GM23338 (cell line): ENCODE data around the gene ATXN7L1. TPM values are rescaled to one million over a fixed set of nuclear protein-coding genes. Genes with fewer than 3 reads are reported as not detected.

Source experiments
- ATAC-seq: fragments of 200-7000 bp; cut with Tn5 transposase; 3 replicates; pipeline ENCODE4 v1.9.1; 2020
- DNase-seq: peaks from one replicate; pipeline ENCODE4 v3.0.0-alpha.2; 2015; ENCODE audit warnings: low spot score
- H2AFZ ChIP-seq: fragments of 200-600 bp; sonication (generic); 2 replicates; pipeline ENCODE4 v1.8.0; 2016; ENCODE audit warnings: antibody characterized with exemption, mild to moderate bottlenecking, moderate library complexity
- H3F3A ChIP-seq: fragments of 200-600 bp; sonication (generic); replicated peaks from 2 replicates; pipeline ENCODE4 v1.8.0; 2017; ENCODE audit warnings: antibody characterized with exemption, mixed run types, low read depth
- H3K27ac ChIP-seq: fragments of 200-600 bp; sonication (generic); 2 replicates; pipeline ENCODE4 v1.6.1; 2016; ENCODE audit warnings: low read depth
- H3K27me3 ChIP-seq: fragments of 200-600 bp; sonication (generic); 2 replicates; pipeline ENCODE4 v1.8.0; 2016; ENCODE audit warnings: mild to moderate bottlenecking, mixed run types, moderate library complexity; ENCODE audit not compliant: insufficient read depth
- H3K36me3 ChIP-seq: fragments of 200-600 bp; sonication (generic); 2 replicates; pipeline ENCODE4 v1.8.0; 2016; ENCODE audit warnings: mild to moderate bottlenecking; ENCODE audit not compliant: insufficient read depth
- H3K4me1 ChIP-seq: fragments of 200-600 bp; sonication (generic); 2 replicates; pipeline ENCODE4 v1.8.0; 2016; ENCODE audit warnings: mild to moderate bottlenecking, moderate library complexity; ENCODE audit not compliant: insufficient read depth
- H3K4me2 ChIP-seq: fragments of 200-600 bp; sonication (generic); 2 replicates; pipeline ENCODE4 v1.7.1; 2017; ENCODE audit warnings: mixed run types
- H3K4me3 ChIP-seq: fragments of 200-600 bp; sonication (generic); 2 replicates; pipeline ENCODE4 v1.6.1; 2016; ENCODE audit warnings: mixed run types
- H3K79me2 ChIP-seq: fragments of 200-600 bp; sonication (generic); replicated peaks from 2 replicates; pipeline ENCODE4 v1.8.0; 2017; ENCODE audit warnings: mild to moderate bottlenecking; ENCODE audit not compliant: insufficient read depth
- H3K9me2 ChIP-seq: fragments of 200-600 bp; sonication (generic); 2 replicates; pipeline ENCODE4 v1.8.0; 2017; ENCODE audit not compliant: insufficient read depth
- H4K20me1 ChIP-seq: fragments of 200-600 bp; sonication (generic); replicated peaks from 2 replicates; pipeline ENCODE4 v1.8.0; 2017; ENCODE audit warnings: mild to moderate bottlenecking; ENCODE audit not compliant: insufficient read depth
- H3K27ac Mint-ChIP-seq: 2 replicates; pipeline ENCODE4 v1.8.0; 2020; ENCODE audit warnings: inconsistent platforms, mild to moderate bottlenecking, moderate library complexity, mixed read lengths
- H3K27me3 Mint-ChIP-seq: 3 replicates; pipeline ENCODE4 v1.8.0; 2022; ENCODE audit warnings: low read depth, mild to moderate bottlenecking, moderate library complexity, mixed read lengths, inconsistent platforms; ENCODE audit not compliant: insufficient read depth, poor library complexity
- H3K36me3 Mint-ChIP-seq: 3 replicates; pipeline ENCODE4 v1.8.0; 2021; ENCODE audit warnings: low read depth, mild to moderate bottlenecking, inconsistent platforms, moderate library complexity, mixed read lengths
- H3K4me1 Mint-ChIP-seq: 3 replicates; pipeline ENCODE4 v1.8.0; 2020; ENCODE audit warnings: mild to moderate bottlenecking, inconsistent platforms, mixed read lengths
- H3K4me3 Mint-ChIP-seq: 3 replicates; pipeline ENCODE4 v1.8.0; 2021; ENCODE audit warnings: moderate library complexity, mild to moderate bottlenecking, inconsistent platforms, mixed read lengths
- H3K9me3 Mint-ChIP-seq: 3 replicates; pipeline ENCODE4 v1.8.0; 2020; ENCODE audit warnings: moderate library complexity, mild to moderate bottlenecking, inconsistent platforms, mixed read lengths
- CREB1 ChIP-seq: fragments of 250-450 bp; sonication (Bioruptor Pico); IDR thresholded peaks from 2 replicates; pipeline ENCODE4 v1.5.0; 2020; ENCODE audit warnings: low read depth, mild to moderate bottlenecking, moderate library complexity
- EZH2 ChIP-seq: fragments of 200-600 bp; sonication (generic); IDR thresholded peaks from one replicate; pipeline ENCODE4 v1.8.0; 2017; ENCODE audit warnings: antibody characterized with exemption, mild to moderate bottlenecking, low read depth; ENCODE audit not compliant: unreplicated experiment
- EZH2phosphoT487 ChIP-seq: fragments of 200-600 bp; sonication (generic); IDR thresholded peaks from one replicate; pipeline ENCODE4 v1.8.1; 2018; ENCODE audit warnings: antibody characterized with exemption; ENCODE audit not compliant: unreplicated experiment
- JUNB ChIP-seq: IDR thresholded peaks from one replicate; pipeline ENCODE4 v1.6.1; 2016; ENCODE audit warnings: antibody characterized with exemption; ENCODE audit not compliant: unreplicated experiment
- NANOG ChIP-seq: IDR thresholded peaks from 2 replicates; pipeline ENCODE4 v1.6.1; 2016; ENCODE audit warnings: antibody characterized with exemption, borderline replicate concordance
- POLR2AphosphoS5 ChIP-seq: IDR thresholded peaks from 2 replicates; pipeline ENCODE4 v1.6.1; 2016; ENCODE audit warnings: antibody characterized with exemption, low read depth
- STAT1 ChIP-seq: IDR thresholded peaks from one replicate; pipeline ENCODE4 v1.6.1; 2016; ENCODE audit warnings: antibody characterized with exemption; ENCODE audit not compliant: unreplicated experiment
- ZNF114 ChIP-seq: fragments of 250-450 bp; sonication (Bioruptor Pico); IDR thresholded peaks from 2 replicates; pipeline ENCODE4 v1.5.0; 2020; ENCODE audit warnings: mild to moderate bottlenecking, moderate library complexity
- ZNF331 ChIP-seq: fragments of 250-450 bp; sonication (Bioruptor Pico); IDR thresholded peaks from 2 replicates; pipeline ENCODE4 v1.5.0; 2020; ENCODE audit warnings: low read depth, mild to moderate bottlenecking, moderate library complexity
- polyA plus RNA-seq: library from polyadenylated mRNA; unstranded; fragments of >200 nt; fragmentation: Nextera tagmentation; extraction: Ambion mirVana; gene quantifications from 2 replicates; pipeline ENCODE4 v1.2.1, GENCODE V29; 2016
- total RNA-seq: library from RNA; depleted of rRNA; stranded (reverse); fragments of >200 nt; shearing (Covaris generic); gene quantifications from 2 replicates; pipeline ENCODE4 v1.2.3, GENCODE V29; 2014
- TF ChIP-seq, protein P1 (sequence below), 2 experiments: fragments of 200-600 bp in 1 of 2; sonication (generic) in 1 of 2; conservative IDR thresholded peaks; 2 replicates each; pipeline versions ENCODE4 v1.5.1 to v1.6.1; 2016 to 2017; ENCODE audit warnings: antibody characterized with exemption in 2 of 2, low read depth in 2 of 2, mild to moderate bottlenecking in 2 of 2, moderate library complexity in 1 of 2
- TF ChIP-seq, protein P2 (sequence below): fragments of 250-450 bp; sonication (Bioruptor Pico); IDR thresholded peaks from 2 replicates; pipeline ENCODE4 v1.5.0; 2020; ENCODE audit warnings: mild to moderate bottlenecking, moderate library complexity
- TF ChIP-seq, protein P3 (sequence below): IDR thresholded peaks from one replicate; pipeline ENCODE4 v1.6.1; 2018; ENCODE audit warnings: antibody characterized with exemption; ENCODE audit not compliant: unreplicated experiment
- TF ChIP-seq, protein P4 (sequence below): IDR thresholded peaks from 2 replicates; pipeline ENCODE4 v1.6.1; 2016; ENCODE audit warnings: antibody characterized with exemption

ATXN7L1 gene
- total and polyA plus RNA-seq, 2 experiments from 2014 or later: 22.8 to 29.8 TPM

DNA sequence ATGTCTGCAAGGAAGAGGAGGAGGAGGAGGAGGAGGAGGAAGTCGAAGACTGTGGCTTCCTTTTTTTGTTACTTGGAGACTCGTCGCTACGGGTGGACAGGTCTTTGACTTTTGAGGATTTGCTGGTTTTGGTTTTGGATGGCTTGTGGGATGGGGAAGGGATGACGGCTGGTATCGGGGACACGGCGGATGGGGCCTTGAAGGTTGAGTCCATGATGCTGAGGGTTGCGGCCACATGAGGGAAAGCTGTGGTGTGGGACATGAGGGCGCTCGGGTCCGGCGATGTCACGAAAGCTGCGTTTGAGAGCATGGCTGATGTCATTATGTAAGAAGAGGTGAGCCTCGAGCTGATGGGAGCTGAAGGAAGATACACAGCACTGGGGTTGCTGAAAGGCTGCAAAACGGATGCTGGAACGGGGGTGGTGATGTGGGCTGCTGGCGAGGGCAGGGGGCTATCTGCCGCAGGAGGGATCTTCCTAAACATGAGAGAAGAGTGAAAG, 262.0 kb downstream of the ATXN7L1 start:
- no peaks in the 10 kb centered on the region for H3K9me3 Mint-ChIP-seq
- Histone ChIP-seq H4K20me1 (0 out of 2 replicates have a peak, but pooled peaks cover 16% of the 10 kb centered on the region), H3K9me2 (no peaks in the 10 kb centered on the region), H3K79me2 (no peaks in the 10 kb centered on the region), H3F3A (peaks cover 6% of the 10 kb centered on the region; the same call in 1 of the 2 replicates), H3K4me1 (peaks cover 14% of the 10 kb centered on the region; the same call in 1 of the 2 replicates), H3K27me3 (no peaks in the 10 kb centered on the region), H3K36me3 (peaks cover 11% of the 10 kb centered on the region), H3K27ac (no peak overlapping the region), H2AFZ (no peak overlapping the region), H3K4me3 (no peak overlapping the region), H3K4me2 (no peak overlapping the region)
- TF ChIP-seq NANOG (no peak), EZH2phosphoT487 (no peak), JUNB (no peak), EZH2 (no peak), POLR2AphosphoS5 (no peak), ZNF114 (CRISPR knock-in tag) (no peak), ZNF331 (CRISPR knock-in tag) (no peak), CREB1 (no peak), STAT1 (no peak)
- TF ChIP-seq, protein P1, sequence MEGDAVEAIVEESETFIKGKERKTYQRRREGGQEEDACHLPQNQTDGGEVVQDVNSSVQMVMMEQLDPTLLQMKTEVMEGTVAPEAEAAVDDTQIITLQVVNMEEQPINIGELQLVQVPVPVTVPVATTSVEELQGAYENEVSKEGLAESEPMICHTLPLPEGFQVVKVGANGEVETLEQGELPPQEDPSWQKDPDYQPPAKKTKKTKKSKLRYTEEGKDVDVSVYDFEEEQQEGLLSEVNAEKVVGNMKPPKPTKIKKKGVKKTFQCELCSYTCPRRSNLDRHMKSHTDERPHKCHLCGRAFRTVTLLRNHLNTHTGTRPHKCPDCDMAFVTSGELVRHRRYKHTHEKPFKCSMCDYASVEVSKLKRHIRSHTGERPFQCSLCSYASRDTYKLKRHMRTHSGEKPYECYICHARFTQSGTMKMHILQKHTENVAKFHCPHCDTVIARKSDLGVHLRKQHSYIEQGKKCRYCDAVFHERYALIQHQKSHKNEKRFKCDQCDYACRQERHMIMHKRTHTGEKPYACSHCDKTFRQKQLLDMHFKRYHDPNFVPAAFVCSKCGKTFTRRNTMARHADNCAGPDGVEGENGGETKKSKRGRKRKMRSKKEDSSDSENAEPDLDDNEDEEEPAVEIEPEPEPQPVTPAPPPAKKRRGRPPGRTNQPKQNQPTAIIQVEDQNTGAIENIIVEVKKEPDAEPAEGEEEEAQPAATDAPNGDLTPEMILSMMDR (conservative IDR thresholded peaks at IDR 0.05; ENCODE audit: low read depth in 2 of 2): no peak
- TF ChIP-seq, protein P2, sequence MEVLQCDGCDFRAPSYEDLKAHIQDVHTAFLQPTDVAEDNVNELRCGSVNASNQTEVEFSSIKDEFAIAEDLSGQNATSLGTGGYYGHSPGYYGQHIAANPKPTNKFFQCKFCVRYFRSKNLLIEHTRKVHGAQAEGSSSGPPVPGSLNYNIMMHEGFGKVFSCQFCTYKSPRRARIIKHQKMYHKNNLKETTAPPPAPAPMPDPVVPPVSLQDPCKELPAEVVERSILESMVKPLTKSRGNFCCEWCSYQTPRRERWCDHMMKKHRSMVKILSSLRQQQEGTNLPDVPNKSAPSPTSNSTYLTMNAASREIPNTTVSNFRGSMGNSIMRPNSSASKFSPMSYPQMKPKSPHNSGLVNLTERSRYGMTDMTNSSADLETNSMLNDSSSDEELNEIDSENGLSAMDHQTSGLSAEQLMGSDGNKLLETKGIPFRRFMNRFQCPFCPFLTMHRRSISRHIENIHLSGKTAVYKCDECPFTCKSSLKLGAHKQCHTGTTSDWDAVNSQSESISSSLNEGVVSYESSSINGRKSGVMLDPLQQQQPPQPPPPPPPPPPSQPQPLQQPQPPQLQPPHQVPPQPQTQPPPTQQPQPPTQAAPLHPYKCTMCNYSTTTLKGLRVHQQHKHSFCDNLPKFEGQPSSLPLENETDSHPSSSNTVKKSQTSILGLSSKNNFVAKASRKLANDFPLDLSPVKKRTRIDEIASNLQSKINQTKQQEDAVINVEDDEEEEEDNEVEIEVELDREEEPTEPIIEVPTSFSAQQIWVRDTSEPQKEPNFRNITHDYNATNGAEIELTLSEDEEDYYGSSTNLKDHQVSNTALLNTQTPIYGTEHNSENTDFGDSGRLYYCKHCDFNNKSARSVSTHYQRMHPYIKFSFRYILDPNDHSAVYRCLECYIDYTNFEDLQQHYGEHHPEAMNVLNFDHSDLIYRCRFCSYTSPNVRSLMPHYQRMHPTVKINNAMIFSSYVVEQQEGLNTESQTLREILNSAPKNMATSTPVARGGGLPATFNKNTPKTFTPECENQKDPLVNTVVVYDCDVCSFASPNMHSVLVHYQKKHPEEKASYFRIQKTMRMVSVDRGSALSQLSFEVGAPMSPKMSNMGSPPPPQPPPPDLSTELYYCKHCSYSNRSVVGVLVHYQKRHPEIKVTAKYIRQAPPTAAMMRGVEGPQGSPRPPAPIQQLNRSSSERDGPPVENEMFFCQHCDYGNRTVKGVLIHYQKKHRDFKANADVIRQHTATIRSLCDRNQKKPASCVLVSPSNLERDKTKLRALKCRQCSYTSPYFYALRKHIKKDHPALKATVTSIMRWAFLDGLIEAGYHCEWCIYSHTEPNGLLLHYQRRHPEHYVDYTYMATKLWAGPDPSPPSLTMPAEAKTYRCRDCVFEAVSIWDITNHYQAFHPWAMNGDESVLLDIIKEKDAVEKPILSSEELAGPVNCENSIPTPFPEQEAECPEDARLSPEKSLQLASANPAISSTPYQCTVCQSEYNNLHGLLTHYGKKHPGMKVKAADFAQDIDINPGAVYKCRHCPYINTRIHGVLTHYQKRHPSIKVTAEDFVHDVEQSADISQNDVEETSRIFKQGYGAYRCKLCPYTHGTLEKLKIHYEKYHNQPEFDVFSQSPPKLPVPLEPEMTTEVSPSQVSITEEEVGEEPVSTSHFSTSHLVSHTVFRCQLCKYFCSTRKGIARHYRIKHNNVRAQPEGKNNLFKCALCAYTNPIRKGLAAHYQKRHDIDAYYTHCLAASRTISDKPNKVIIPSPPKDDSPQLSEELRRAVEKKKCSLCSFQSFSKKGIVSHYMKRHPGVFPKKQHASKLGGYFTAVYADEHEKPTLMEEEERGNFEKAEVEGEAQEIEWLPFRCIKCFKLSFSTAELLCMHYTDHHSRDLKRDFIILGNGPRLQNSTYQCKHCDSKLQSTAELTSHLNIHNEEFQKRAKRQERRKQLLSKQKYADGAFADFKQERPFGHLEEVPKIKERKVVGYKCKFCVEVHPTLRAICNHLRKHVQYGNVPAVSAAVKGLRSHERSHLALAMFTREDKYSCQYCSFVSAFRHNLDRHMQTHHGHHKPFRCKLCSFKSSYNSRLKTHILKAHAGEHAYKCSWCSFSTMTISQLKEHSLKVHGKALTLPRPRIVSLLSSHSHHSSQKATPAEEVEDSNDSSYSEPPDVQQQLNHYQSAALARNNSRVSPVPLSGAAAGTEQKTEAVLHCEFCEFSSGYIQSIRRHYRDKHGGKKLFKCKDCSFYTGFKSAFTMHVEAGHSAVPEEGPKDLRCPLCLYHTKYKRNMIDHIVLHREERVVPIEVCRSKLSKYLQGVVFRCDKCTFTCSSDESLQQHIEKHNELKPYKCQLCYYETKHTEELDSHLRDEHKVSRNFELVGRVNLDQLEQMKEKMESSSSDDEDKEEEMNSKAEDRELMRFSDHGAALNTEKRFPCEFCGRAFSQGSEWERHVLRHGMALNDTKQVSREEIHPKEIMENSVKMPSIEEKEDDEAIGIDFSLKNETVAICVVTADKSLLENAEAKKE (CRISPR knock-in tag): no peak
- TF ChIP-seq, protein P3, sequence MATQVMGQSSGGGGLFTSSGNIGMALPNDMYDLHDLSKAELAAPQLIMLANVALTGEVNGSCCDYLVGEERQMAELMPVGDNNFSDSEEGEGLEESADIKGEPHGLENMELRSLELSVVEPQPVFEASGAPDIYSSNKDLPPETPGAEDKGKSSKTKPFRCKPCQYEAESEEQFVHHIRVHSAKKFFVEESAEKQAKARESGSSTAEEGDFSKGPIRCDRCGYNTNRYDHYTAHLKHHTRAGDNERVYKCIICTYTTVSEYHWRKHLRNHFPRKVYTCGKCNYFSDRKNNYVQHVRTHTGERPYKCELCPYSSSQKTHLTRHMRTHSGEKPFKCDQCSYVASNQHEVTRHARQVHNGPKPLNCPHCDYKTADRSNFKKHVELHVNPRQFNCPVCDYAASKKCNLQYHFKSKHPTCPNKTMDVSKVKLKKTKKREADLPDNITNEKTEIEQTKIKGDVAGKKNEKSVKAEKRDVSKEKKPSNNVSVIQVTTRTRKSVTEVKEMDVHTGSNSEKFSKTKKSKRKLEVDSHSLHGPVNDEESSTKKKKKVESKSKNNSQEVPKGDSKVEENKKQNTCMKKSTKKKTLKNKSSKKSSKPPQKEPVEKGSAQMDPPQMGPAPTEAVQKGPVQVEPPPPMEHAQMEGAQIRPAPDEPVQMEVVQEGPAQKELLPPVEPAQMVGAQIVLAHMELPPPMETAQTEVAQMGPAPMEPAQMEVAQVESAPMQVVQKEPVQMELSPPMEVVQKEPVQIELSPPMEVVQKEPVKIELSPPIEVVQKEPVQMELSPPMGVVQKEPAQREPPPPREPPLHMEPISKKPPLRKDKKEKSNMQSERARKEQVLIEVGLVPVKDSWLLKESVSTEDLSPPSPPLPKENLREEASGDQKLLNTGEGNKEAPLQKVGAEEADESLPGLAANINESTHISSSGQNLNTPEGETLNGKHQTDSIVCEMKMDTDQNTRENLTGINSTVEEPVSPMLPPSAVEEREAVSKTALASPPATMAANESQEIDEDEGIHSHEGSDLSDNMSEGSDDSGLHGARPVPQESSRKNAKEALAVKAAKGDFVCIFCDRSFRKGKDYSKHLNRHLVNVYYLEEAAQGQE: no peak
- TF ChIP-seq, protein P4, sequence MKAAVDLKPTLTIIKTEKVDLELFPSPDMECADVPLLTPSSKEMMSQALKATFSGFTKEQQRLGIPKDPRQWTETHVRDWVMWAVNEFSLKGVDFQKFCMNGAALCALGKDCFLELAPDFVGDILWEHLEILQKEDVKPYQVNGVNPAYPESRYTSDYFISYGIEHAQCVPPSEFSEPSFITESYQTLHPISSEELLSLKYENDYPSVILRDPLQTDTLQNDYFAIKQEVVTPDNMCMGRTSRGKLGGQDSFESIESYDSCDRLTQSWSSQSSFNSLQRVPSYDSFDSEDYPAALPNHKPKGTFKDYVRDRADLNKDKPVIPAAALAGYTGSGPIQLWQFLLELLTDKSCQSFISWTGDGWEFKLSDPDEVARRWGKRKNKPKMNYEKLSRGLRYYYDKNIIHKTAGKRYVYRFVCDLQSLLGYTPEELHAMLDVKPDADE: no peak
- peaks cover 91% of the 10 kb centered on the region for H3K36me3 Mint-ChIP-seq
- peaks cover 45% of the 10 kb centered on the region for H3K4me1 Mint-ChIP-seq
- no peak overlapping the region; the same call in 1 of the 2 replicates for H3K27ac Mint-ChIP-seq
- DNase-seq: no peak
- H3K27me3 Mint-ChIP-seq: peaks cover 16% of the 10 kb centered on the region
- ATAC-seq: no peak
- no peak overlapping the region for H3K4me3 Mint-ChIP-seq
